ENCODE data around the gene GPR63.

DNA sequence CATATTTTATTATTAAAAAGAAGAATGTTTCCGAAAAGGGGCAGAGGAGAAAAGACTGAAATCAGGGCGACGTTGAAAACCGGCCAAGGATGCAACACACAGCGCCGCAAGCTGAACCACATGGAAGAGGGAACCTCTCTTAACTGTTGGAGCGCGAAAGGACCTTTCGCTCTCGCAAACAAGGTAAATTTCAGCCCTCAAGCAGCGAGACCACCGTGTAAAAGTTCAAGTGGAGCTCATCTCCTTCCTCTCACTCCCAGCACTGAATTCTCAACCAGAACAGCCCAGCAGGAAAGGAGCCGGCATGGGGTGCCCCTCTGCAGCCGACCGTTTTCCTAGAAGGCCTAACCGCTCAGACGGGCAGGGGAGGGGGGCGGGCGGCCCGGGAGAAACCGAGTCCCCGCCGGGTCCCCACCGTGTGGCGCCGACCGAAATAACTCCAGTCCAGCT, 621 bp downstream of the GPR63 start:
- TF ChIP-seq, protein P1, sequence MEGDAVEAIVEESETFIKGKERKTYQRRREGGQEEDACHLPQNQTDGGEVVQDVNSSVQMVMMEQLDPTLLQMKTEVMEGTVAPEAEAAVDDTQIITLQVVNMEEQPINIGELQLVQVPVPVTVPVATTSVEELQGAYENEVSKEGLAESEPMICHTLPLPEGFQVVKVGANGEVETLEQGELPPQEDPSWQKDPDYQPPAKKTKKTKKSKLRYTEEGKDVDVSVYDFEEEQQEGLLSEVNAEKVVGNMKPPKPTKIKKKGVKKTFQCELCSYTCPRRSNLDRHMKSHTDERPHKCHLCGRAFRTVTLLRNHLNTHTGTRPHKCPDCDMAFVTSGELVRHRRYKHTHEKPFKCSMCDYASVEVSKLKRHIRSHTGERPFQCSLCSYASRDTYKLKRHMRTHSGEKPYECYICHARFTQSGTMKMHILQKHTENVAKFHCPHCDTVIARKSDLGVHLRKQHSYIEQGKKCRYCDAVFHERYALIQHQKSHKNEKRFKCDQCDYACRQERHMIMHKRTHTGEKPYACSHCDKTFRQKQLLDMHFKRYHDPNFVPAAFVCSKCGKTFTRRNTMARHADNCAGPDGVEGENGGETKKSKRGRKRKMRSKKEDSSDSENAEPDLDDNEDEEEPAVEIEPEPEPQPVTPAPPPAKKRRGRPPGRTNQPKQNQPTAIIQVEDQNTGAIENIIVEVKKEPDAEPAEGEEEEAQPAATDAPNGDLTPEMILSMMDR (IDR thresholded peaks at IDR 0.05), result no peak
- TF ChIP-seq EZH2 (IDR thresholded peaks at IDR 0.05), result no peak
